Left lung (tissue), 10 donors: ENCODE data around the gene PRDM5. TPM values are rescaled to one million over a fixed set of nuclear protein-coding genes. Genes with fewer than 3 reads are reported as not detected.

ENCODE experiments used
- ATAC-seq: fragments of 200-7000 bp; cut with Tn5 transposase; one replicate; pipeline ENCODE4 v1.9.1; 2020; ENCODE audit warnings: moderate library complexity
- DNase-seq, 4 donors: peaks; one replicate each; pipeline ENCODE4 v3.0.0-alpha.2; 2013 to 2020
- H3K27ac ChIP-seq, 2 donors: fragments of 200-600 bp; sonication (generic) in 1 of 2; one replicate each; pipeline versions ENCODE4 v1.5.0 to v1.8.0; 2020 to 2021
- H3K27me3 ChIP-seq, 2 donors: fragments of 200-600 bp; sonication (generic) in 1 of 2; one replicate each; pipeline versions ENCODE4 v1.5.0 to v1.8.0; 2020 to 2021
- H3K36me3 ChIP-seq, 2 donors: fragments of 200-600 bp; sonication (generic) in 1 of 2; one replicate each; pipeline versions ENCODE4 v1.5.0 to v1.8.0; 2020 to 2021
- H3K4me1 ChIP-seq, 2 donors: fragments of 200-600 bp; one replicate each; pipeline ENCODE4 v1.8.0; 2021
- H3K4me3 ChIP-seq, 2 donors: fragments of 200-600 bp; sonication (generic) in 1 of 2; one replicate each; pipeline versions ENCODE4 v1.5.0 to v1.8.0; 2020 to 2021; ENCODE audit warnings: mild to moderate bottlenecking in 1 of 2
- H3K9me3 ChIP-seq, 2 donors: fragments of 200-600 bp; sonication (generic) in 1 of 2; one replicate each; pipeline versions ENCODE4 v1.5.0 to v1.8.0; 2020 to 2021
- intact Hi-C, 2 donors: fragments of 100-400 bp; cut with DNase I; formaldehyde crosslinking; loops; one replicate each; pipeline versions ENCODE4 v1.11.2 to v1.14.2; 2022
- polyA plus RNA-seq, 6 donors: library from polyadenylated mRNA; unstranded; fragments of 120-200 nt; gene quantifications; one replicate each; pipeline ENCODE4 v1.2.1, GENCODE V29; 2013; ENCODE audit not compliant: insufficient read length in 6 of 6
- total RNA-seq, 2 donors: library from RNA; stranded (reverse); fragmentation: NEBNext Ultra II Directional; extraction: Animal tissue kit (Norgen Biotek cat#: 25700); gene quantifications; one replicate each; pipeline ENCODE4 v1.2.1, GENCODE V29; 2021
- TF ChIP-seq, protein P1 (sequence below), 2 donors: fragments of 200-600 bp; sonication (generic) in 1 of 2; IDR thresholded peaks; one replicate each; pipeline versions ENCODE4 v1.5.0 to v1.8.0; 2021; ENCODE audit warnings: antibody characterized with exemption in 2 of 2
- donor health status: DM: no; HTN: yes; CAD: no.
- donor health status: DM: no; HTN: no; CAD: no.

PRDM5 gene
- total and polyA plus RNA-seq, 8 donors, result 12.1 to 35.1 (median 30.3) TPM

DNA sequence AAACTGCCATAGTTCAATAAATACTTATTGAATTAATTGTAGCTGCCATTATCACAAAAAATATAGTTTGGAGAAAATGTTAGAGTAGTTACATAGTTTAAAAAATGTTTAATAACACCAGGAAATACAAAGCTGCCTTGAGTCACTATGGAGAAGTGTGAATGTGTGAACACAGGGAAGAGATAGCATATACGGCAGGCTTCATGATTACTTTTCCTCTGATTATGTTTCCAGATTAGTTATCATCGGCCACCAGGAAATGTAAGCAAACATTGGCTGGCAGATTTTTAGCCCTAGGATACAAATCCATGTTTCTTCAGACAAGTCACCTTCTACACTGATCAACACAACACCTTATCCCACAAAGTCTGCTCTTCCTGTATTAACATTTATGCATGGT lies 4.4 kb downstream of the PRDM5 start:
- DNase-seq, result no peak
- Histone ChIP-seq H3K27ac (no peak overlapping the region), H3K36me3 (no peaks in the 10 kb centered on the region), H3K4me3 (no peak overlapping the region), H3K9me3 (no peaks in the 10 kb centered on the region), H3K4me1 (peaks cover 8 to 47% of the 10 kb centered on the region in 2 donors), H3K27me3 (peaks cover 0 to 23% of the 10 kb centered on the region in 2 donors)
- TF ChIP-seq, protein P1, sequence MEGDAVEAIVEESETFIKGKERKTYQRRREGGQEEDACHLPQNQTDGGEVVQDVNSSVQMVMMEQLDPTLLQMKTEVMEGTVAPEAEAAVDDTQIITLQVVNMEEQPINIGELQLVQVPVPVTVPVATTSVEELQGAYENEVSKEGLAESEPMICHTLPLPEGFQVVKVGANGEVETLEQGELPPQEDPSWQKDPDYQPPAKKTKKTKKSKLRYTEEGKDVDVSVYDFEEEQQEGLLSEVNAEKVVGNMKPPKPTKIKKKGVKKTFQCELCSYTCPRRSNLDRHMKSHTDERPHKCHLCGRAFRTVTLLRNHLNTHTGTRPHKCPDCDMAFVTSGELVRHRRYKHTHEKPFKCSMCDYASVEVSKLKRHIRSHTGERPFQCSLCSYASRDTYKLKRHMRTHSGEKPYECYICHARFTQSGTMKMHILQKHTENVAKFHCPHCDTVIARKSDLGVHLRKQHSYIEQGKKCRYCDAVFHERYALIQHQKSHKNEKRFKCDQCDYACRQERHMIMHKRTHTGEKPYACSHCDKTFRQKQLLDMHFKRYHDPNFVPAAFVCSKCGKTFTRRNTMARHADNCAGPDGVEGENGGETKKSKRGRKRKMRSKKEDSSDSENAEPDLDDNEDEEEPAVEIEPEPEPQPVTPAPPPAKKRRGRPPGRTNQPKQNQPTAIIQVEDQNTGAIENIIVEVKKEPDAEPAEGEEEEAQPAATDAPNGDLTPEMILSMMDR (IDR thresholded peaks at IDR 0.05), result no peak
- ATAC-seq, result no peak
- intact Hi-C loops, result no loop called here

DNA sequence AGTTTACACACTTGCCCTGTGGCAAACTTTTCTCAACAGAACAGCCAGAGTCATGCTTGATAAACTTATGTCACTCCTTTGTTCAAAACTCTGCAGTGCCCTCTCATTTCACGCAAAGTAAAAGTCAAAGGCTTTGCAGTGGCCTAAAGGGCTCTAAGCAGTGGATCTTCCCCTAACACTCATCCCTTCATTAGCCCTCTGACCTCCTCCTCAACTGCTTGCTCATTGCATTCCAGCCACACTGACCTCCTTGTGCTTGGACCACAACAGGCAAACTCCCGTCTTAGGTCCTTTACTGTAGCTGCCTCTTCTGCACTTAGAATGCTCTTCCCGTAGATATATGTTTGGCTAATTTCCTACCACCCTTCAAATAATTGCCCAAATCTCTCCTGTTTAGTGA lies 5.6 kb downstream of the PRDM5 start:
- Histone ChIP-seq H3K4me1 (peaks cover 8 to 40% of the 10 kb centered on the region in 2 donors), H3K36me3 (no peaks in the 10 kb centered on the region), H3K27ac (no peak overlapping the region), H3K4me3 (no peak overlapping the region), H3K27me3 (peaks cover 0 to 12% of the 10 kb centered on the region in 2 donors), H3K9me3 (no peaks in the 10 kb centered on the region)
- ATAC-seq (no peak), DNase-seq (no peak)
- intact Hi-C loops, result no loop called here
- TF ChIP-seq, protein P1 (IDR thresholded peaks at IDR 0.05), result no peak

DNA sequence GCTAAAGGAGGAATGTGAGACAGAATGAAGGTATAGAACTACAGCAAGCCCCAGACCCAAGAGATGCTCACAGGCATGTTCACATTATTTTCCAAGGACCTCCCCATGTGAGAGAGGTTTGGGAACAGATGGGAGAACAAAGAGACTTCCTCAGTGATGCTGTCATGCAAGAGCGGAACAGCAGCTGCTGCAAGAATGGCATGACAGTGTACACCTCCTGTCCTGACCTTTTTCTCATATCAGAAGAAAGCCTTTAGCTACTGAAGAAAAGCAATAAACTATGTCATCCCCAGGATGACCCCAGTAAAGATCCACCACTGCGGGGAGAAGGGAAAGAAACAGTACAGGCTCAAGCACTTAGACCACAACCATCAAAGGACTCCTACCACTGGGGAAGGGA lies 7.2 kb downstream of the PRDM5 start:
- Histone ChIP-seq H3K36me3 (no peaks in the 10 kb centered on the region), H3K27me3 (no peaks in the 10 kb centered on the region), H3K4me1 (peaks cover 8 to 24% of the 10 kb centered on the region in 2 donors), H3K27ac (no peak overlapping the region), H3K9me3 (no peaks in the 10 kb centered on the region), H3K4me3 (no peak overlapping the region)
- intact Hi-C loops, result no loop called here
- TF ChIP-seq, protein P1 (IDR thresholded peaks at IDR 0.05), result no peak
- no peak for ATAC-seq
- no peak for DNase-seq

DNA sequence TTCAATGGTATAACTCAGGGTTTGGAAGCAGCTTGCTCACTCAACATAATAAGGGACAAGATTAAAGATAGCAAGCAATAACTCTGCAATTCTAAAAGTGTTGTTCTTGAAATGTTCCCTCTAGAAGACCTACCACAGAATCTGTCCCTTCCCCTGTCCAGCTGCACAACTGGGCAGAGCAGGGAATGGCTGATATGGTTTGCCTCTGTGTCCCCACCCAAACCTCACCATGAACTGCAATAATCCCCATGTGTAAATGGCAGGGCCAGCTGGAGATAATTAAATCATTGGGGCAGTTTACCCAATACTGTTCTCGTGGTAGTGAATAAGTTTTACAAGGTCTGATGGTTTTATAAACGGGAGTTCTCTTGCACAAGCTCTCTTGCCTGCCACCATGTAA lies 19.1 kb downstream of the PRDM5 start:
- no peaks in the 10 kb centered on the region for H3K36me3 ChIP-seq
- H3K4me1 ChIP-seq, result no peaks in the 10 kb centered on the region
- intact Hi-C loops, result no loop called here
- H3K9me3 ChIP-seq, result no peaks in the 10 kb centered on the region
- H3K27me3 ChIP-seq, result no peaks in the 10 kb centered on the region
- H3K27ac ChIP-seq, result no peak overlapping the region
- H3K4me3 ChIP-seq, result no peak overlapping the region
- ATAC-seq (no peak), DNase-seq (no peak)
- TF ChIP-seq, protein P1 (IDR thresholded peaks at IDR 0.05), result no peak

DNA sequence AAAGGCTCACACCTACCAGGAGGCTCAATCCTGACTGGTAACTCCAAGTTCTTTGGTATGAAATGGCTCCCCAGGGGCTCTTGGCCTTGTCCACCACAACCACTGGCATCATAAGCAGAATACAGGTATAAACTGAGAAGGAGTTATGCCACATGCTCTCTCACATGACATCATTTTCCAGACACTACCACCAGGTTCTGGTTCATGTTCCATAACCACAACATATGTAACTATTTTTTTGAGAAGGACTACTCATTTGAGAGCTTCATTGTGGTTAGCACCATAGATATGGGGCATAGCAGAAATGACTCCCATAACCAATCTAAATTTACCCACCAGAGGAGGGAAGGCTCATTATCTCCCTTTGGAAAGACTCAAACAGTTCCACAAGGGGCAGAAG lies 19.6 kb downstream of the PRDM5 start:
- Histone ChIP-seq H3K27me3 (no peaks in the 10 kb centered on the region), H3K27ac (no peak overlapping the region), H3K4me3 (no peak overlapping the region), H3K9me3 (no peaks in the 10 kb centered on the region), H3K36me3 (no peaks in the 10 kb centered on the region), H3K4me1 (no peaks in the 10 kb centered on the region)
- intact Hi-C loops, result no loop called here
- no peak for ATAC-seq
- TF ChIP-seq, protein P1 (IDR thresholded peaks at IDR 0.05), result no peak
- DNase-seq, result no peak
